ENCODE results near the gene HERC5. TPM values are rescaled to one million over a fixed set of nuclear protein-coding genes. Genes with fewer than 3 reads are reported as not detected.
"Not testable (repeated sequence)": the region's sequence is repeated elsewhere in the genome, so short reads cannot be mapped to it uniquely, and the experiment has no call there.

The HERC5 gene
- total RNA-seq, 1 experiment from 2014 or later: 17.2 TPM

DNA sequence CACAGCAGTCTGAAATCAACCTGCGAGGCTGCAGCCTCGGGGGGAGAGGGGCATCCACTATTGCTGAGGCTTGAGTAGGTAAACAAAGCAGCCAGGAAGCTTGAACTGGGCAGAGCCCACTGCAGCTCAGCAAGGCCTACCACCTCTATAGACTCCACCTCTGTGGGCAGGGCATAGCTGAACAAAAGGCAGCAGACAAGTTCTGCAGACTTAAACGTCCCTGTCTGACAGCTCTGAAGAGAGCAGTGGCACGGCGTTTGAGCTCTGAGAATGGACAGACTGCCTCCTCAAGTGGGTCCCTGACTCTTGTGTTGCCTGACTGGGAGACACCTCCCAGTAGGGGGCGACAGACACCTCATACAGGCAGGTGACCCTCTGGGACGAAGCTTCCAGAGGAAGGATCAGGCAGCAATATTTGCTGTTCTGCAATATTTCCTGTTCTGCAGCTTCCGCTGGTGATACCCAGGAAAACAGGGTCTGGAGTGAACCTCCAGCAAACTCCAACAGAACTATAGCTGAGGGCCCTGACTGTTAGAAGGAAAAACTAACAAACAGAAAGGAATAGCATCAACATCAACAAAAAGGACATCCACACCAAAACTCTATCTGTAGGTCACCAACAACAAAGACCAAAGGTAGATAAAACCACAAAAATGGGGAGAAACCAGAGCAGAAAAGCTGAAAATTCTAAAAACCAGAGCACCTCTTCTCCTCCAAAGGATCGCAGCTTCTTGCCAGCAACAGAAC, 82.6 kb downstream of the HERC5 start:
- not testable (repeated sequence) for H3K36me3 Mint-ChIP-seq (ENCODE audit: insufficient read depth in 1 of 3, low read depth in 3 of 3); H3K9ac ChIP-seq (ENCODE audit: extremely low read depth, insufficient read length, low read length); H3T11ph ChIP-seq (ENCODE audit: low read length); H3K27me3 Mint-ChIP-seq (ENCODE audit: low read depth); H4K5ac ChIP-seq (ENCODE audit: insufficient read length, low read depth, low read length); H3K4ac ChIP-seq (ENCODE audit: low read depth, low read length); H3K4me2 ChIP-seq (ENCODE audit: insufficient read depth, insufficient read length, low read length); H3K9me3 ChIP-seq (ENCODE audit: control insufficient read depth, low read depth, low read length); H4K8ac ChIP-seq (replicated peaks; ENCODE audit: insufficient read length, low read depth, low read length); H3K23me2 ChIP-seq (ENCODE audit: insufficient read length, low read depth, low read length, poor library complexity, severe bottlenecking); H4K20me1 ChIP-seq (ENCODE audit: control insufficient read depth, insufficient read depth, insufficient read length); H3K4me3 Mint-ChIP-seq; H3K23ac ChIP-seq (ENCODE audit: insufficient read length, low read depth, low read length); H3K27ac ChIP-seq (ENCODE audit: insufficient read length, low read depth, low read length); H3K56ac ChIP-seq (ENCODE audit: insufficient read length, low read depth, low read length); H3K9me3 Mint-ChIP-seq; H2BK5ac ChIP-seq (ENCODE audit: insufficient read length, low read length); H2BK20ac ChIP-seq (ENCODE audit: low read depth, low read length, poor library complexity, severe bottlenecking); H3K14ac ChIP-seq (ENCODE audit: insufficient read depth, low read length); H3K4me1 ChIP-seq (ENCODE audit: insufficient read depth, low read length); H2AFZ ChIP-seq (ENCODE audit: low read length); H2BK120ac ChIP-seq (ENCODE audit: low read depth, low read length, poor library complexity, severe bottlenecking); H3K27me3 ChIP-seq (ENCODE audit: insufficient read depth, low read length); H2BK15ac ChIP-seq (ENCODE audit: low read depth, low read length); H3K79me2 ChIP-seq (ENCODE audit: insufficient read depth, low read length); H2BK12ac ChIP-seq (ENCODE audit: insufficient read length, low read depth, low read length); H3K79me1 ChIP-seq (ENCODE audit: insufficient read depth, low read depth, low read length, poor library complexity, severe bottlenecking); H3K18ac ChIP-seq (ENCODE audit: insufficient read length, low read depth, low read length); H2AK5ac ChIP-seq (ENCODE audit: insufficient read length, low read length); H4K91ac ChIP-seq (ENCODE audit: insufficient read length, low read depth, low read length)
- TF ChIP-seq, protein P1, sequence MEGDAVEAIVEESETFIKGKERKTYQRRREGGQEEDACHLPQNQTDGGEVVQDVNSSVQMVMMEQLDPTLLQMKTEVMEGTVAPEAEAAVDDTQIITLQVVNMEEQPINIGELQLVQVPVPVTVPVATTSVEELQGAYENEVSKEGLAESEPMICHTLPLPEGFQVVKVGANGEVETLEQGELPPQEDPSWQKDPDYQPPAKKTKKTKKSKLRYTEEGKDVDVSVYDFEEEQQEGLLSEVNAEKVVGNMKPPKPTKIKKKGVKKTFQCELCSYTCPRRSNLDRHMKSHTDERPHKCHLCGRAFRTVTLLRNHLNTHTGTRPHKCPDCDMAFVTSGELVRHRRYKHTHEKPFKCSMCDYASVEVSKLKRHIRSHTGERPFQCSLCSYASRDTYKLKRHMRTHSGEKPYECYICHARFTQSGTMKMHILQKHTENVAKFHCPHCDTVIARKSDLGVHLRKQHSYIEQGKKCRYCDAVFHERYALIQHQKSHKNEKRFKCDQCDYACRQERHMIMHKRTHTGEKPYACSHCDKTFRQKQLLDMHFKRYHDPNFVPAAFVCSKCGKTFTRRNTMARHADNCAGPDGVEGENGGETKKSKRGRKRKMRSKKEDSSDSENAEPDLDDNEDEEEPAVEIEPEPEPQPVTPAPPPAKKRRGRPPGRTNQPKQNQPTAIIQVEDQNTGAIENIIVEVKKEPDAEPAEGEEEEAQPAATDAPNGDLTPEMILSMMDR (conservative IDR thresholded peaks at IDR 0.05): peak; percentile 82
- DNase-seq: peak; percentile 82
- Mint-ChIP-seq H3K27ac (0 out of 7 replicates have a peak overlapping the region, but pooled peaks of 1 of the 3 experiments have one; percentile 40), H3K4me1 (peaks cover 7 to 13% of the 10 kb centered on the region in 2 experiments)
- no CpG with 5 or more reads among the region's 9 CpGs for whole genome bisulfite sequencing (ENCODE audit: extremely low coverage, insufficient read length, low lambda C conversion rate)
